ENCODE data around the gene SERPINA12. TPM values are rescaled to one million over a fixed set of nuclear protein-coding genes. Genes with fewer than 3 reads are reported as not detected.

SERPINA12 gene
- total RNA-seq, 1 donor from 2014 or later: not detected

GRCh38 chr14:94544726-94545125 lies 35.5 kb upstream of the SERPINA12 start:
- no peak for DNase-seq
- H3K9me3 ChIP-seq: no peaks in the 10 kb centered on the region

GRCh38 chr14:94543449-94544124 lies 34.3 kb upstream of the SERPINA12 start:
- TF ChIP-seq, protein P1, sequence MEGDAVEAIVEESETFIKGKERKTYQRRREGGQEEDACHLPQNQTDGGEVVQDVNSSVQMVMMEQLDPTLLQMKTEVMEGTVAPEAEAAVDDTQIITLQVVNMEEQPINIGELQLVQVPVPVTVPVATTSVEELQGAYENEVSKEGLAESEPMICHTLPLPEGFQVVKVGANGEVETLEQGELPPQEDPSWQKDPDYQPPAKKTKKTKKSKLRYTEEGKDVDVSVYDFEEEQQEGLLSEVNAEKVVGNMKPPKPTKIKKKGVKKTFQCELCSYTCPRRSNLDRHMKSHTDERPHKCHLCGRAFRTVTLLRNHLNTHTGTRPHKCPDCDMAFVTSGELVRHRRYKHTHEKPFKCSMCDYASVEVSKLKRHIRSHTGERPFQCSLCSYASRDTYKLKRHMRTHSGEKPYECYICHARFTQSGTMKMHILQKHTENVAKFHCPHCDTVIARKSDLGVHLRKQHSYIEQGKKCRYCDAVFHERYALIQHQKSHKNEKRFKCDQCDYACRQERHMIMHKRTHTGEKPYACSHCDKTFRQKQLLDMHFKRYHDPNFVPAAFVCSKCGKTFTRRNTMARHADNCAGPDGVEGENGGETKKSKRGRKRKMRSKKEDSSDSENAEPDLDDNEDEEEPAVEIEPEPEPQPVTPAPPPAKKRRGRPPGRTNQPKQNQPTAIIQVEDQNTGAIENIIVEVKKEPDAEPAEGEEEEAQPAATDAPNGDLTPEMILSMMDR (IDR thresholded peaks at IDR 0.05): no peak
- Histone ChIP-seq H3K4me1 (no peaks in the 10 kb centered on the region), H3K9me3 (no peaks in the 10 kb centered on the region), H3K4me3 (no peak overlapping the region), H3K27me3 (ENCODE audit: low read depth) (peaks cover 7% of the 10 kb centered on the region), H3K27ac (no peak overlapping the region), H3K36me3 (no peaks in the 10 kb centered on the region)
- intact Hi-C loops (cut with DNase I): no loop called here
- DNase-seq (no peak), ATAC-seq (no peak)

More at GRCh38 chr14:94544726-94545125, 35.5 kb upstream of the SERPINA12 start:
- intact Hi-C loops (cut with DNase I): no loop called here
- ATAC-seq: no peak
- H3K27ac ChIP-seq: no peak overlapping the region
- TF ChIP-seq, protein P1 (IDR thresholded peaks at IDR 0.05): no peak
- H3K36me3 ChIP-seq: no peaks in the 10 kb centered on the region
- peaks cover 7% of the 10 kb centered on the region for H3K27me3 ChIP-seq (ENCODE audit: low read depth)
- H3K4me1 ChIP-seq: no peaks in the 10 kb centered on the region
- H3K4me3 ChIP-seq: no peak overlapping the region

GRCh38 chr14:94542811-94543440 lies 33.7 kb upstream of the SERPINA12 start:
- no peak for DNase-seq

DNA sequence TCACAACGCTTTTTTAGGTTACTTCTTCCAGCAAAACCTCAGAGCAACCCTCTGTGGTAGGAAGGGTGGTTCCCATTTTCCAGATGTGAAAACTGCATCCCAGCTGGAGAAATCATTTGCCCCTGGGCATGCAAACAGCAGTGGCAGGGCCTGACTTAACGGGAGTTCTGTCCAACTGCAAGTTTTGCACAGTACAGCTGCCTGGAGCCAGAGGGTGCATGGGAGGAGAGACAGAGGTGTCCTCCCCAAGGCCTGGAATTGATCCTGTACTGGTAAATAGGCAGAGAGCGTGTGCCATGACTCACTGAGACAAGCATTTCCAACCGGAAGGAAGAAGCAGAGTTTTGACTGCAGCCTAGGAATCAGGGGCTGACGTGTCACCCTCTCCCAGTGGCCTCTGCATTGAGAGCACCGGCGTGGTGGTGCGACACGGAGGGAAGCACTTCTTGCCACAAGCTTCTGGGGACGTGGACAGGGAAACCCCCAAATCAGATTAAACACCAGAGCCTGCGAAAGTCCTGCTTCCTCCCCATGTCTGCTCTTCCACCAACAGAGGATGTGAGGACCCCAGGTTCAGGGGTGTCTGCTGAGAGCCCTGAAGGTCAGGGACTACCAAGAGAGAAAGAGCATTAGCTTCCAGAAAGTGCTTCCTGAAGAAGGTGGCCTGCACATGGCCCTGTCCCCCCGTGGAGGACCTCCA lies 33.0 kb upstream of the SERPINA12 start:
- Histone ChIP-seq H3K9me3 (no peaks in the 10 kb centered on the region), H3K36me3 (no peaks in the 10 kb centered on the region), H3K27me3 (ENCODE audit: low read depth) (peaks cover 11% of the 10 kb centered on the region), H3K4me1 (no peaks in the 10 kb centered on the region), H3K4me3 (no peak overlapping the region), H3K27ac (no peak overlapping the region)
- intact Hi-C loops (cut with DNase I): no loop called here
- DNase-seq (no peak), ATAC-seq (no peak)
- TF ChIP-seq, protein P1 (IDR thresholded peaks at IDR 0.05): no peak

More at GRCh38 chr14:94542811-94543440, 33.7 kb upstream of the SERPINA12 start:
- intact Hi-C loops (cut with DNase I): no loop called here
- Histone ChIP-seq H3K27ac (no peak overlapping the region), H3K27me3 (ENCODE audit: low read depth) (peaks cover 11% of the 10 kb centered on the region), H3K4me3 (no peak overlapping the region), H3K4me1 (no peaks in the 10 kb centered on the region), H3K9me3 (no peaks in the 10 kb centered on the region), H3K36me3 (no peaks in the 10 kb centered on the region)
- TF ChIP-seq, protein P1 (IDR thresholded peaks at IDR 0.05): no peak
- ATAC-seq: no peak

- no peak for ATAC-seq
- H3K36me3 ChIP-seq: no peaks in the 10 kb centered on the region
Measured at GRCh38 chr14:94541234-94541975, 32.1 kb upstream of the SERPINA12 start.

More at GRCh38 chr14:94541234-94541975, 32.1 kb upstream of the SERPINA12 start:
- no peaks in the 10 kb centered on the region for H3K9me3 ChIP-seq
- H3K27ac ChIP-seq: no peak overlapping the region
- TF ChIP-seq, protein P1 (IDR thresholded peaks at IDR 0.05): no peak
- H3K4me1 ChIP-seq: no peaks in the 10 kb centered on the region
- intact Hi-C loops (cut with DNase I): no loop called here
- peaks cover 11% of the 10 kb centered on the region for H3K27me3 ChIP-seq (ENCODE audit: low read depth)
- no peak overlapping the region for H3K4me3 ChIP-seq
- no peak for DNase-seq
